NCI-H345 treated with DMSO at 0.1 percent for 48 hours (cell line): ENCODE data around the gene CAPN15.

Source experiments
- DNase-seq: peaks from one replicate; lab custom pipeline; 2025; ENCODE audit not compliant: unreplicated experiment; lab: John Stamatoyannopoulos, UW

Gene CAPN15

DNA sequence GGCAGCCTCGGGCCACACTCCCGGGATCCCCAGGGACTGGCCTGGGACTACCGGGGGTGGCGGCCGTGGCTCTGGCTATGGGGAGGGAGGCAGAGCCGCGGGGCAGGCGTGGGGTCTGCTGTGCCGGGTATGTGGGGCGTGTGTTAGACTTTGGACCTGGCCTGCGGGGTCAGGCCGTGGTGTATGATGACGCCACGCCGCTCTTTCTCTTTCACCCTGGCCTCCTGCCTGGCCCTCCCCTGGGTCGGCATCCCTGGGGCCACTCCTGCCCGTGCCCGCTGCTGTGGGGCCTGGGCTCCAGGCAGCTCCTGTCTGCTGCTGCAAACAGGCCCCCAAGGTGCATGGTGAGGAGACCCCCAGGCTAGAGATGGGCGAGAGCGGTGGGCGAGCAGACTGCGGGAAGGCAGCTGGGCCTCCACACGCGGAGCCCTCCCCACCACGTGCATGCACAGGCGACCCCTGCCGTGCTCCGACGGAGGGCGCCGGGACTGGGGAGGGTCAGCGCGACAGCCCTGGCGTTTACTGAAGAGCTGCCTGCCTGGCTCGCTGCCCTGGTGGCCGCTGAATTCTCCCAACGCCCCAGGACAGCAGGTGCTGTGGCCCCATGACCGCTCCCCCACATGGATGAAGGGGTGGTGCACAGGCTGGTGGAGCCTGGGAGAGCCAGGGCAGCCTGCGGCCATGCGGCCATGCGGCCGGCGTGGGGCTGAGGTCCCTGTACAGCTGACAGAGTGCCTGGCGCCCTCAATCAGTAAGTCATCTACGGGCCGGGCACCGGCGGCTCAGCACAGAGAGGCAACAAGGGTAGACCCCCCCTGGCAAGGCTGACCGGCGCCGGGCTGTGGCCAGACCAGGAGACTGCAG, 16.0 kb downstream of the CAPN15 start:
- DNase-seq = no peak

DNA sequence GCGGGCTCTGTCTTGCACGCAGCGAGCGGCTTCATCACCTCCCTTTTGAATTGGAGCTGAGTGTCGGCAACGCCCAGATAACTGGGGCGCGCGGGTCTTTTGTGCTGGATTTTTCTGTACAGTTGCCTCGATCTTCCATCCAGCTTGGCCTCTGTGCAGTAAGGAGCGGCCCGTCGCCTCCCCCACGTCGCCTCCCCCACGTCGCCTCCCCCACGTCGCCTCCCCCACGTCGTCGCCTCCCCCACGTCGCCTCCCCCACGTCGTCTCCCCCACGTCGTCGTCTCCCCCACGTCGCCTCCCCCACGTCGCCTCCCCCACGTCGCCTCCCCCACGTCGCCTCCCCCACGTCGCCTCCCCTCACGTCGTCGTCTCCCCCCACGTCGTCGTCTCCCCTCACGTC, 17.0 kb downstream of the CAPN15 start:
- no peak for DNase-seq

GRCh38 chr16:546909-547770, 19.6 kb downstream of the CAPN15 start:
- no peak for DNase-seq

DNA sequence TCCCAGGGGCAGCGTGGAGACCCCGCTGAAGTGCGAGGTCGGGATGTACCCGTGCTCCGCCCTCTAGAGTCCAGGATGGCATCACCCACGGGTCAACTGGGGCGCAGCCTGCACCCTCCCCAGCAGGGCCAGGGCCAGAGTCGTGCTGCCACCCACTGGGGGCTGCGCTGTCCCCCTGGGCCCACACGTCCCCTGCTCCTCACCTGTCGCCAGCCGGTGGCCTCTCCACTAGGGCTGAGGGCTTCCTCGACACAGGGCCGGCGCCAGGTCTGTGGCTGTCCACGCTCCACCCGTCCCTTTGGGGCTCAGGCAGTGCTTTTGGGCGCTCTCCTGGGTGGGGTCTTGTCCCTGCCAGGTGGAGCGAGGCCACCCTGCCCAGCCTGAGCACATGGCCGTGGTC, 21.1 kb downstream of the CAPN15 start:
- DNase-seq = no peak

GRCh38 chr16:549544-550263, 22.2 kb downstream of the CAPN15 start:
- no peak for DNase-seq

DNA sequence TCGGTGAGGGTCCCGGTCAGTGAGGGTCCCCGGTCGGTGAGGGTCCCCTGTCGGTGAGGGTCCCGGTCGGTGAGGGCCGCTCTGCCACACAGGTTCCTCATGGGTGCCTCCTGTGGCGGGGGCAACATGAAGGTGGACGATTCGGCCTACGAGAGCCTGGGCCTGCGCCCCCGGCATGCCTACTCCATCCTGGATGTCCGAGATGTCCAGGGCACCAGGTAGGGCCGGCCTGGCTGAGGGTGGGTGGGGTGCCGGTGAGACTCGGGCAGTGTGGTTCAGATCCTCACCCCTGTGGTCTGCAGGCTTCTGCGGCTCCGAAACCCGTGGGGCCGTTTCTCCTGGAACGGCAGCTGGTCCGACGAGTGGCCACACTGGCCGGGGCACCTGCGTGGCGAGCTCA, 23.7 kb downstream of the CAPN15 start:
- DNase-seq = no peak

DNA sequence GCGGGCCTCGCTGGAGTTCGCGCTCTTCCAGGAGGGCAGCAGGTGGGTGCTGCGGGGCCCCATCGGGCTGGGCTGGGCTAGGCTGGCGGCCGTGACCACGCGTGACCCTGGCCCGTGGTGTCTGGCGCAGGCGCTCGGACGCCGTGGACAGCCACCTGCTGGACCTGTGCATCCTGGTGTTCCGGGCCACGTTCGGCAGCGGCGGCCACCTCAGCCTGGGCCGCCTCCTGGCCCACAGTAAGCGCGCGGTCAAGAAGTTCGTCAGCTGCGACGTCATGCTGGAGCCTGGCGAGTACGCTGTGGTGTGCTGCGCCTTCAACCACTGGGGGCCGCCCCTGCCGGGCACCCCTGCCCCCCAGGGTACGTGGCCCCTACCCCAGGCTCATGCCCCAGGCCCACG, 24.7 kb downstream of the CAPN15 start:
- no peak for DNase-seq

DNA sequence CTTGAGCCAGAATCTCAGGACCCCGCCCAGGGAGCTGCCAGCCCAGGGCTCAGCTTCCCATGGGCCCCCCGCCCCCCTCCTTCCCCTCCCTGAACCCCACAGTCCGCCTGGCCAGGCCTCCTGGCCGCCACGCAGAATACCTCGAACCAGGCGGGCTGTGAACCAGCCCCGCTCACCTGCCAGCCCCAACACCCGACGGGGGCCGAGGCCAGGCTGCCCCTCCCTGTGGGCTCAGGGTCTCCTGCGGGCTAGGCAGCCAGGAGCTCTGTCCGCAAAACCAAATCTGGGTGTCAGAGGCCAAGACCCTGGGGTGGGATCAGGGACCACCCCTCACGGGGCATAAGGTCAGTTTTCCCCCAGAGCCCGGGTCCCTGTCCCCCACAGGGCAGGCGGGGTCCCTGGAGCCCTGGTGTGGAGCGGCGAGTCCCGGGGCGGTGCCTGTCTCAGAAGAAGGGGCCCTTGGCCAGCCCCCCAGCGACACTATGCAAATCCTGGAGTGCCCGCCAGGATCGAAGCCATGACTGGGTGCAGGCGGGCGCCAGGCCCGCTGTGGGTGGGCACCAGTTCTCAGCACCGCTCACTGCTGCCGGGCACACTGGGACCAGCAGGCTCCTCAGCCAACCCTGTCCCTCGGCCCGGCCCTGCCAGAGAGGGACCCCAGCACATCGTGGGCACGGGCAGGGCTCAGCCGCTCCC, 26.2 kb downstream of the CAPN15 start:
- DNase-seq = no peak

DNA sequence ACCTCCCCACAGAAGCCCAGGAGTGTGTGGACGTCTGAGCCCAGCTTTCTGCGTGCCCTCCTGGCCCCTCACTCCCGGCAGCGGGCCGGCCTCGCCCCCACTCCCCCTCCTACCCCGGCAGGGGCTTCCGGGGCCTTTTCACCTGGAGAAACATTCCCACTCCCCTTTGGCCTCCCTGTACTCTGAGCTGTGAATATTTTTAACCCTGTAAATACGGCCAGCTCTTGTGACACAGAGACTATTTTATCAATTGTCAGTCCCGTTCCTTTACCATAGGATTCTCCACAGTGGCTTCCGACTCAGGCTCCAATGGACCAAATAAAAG, 26.7 kb downstream of the CAPN15 start:
- no peak for DNase-seq

DNA sequence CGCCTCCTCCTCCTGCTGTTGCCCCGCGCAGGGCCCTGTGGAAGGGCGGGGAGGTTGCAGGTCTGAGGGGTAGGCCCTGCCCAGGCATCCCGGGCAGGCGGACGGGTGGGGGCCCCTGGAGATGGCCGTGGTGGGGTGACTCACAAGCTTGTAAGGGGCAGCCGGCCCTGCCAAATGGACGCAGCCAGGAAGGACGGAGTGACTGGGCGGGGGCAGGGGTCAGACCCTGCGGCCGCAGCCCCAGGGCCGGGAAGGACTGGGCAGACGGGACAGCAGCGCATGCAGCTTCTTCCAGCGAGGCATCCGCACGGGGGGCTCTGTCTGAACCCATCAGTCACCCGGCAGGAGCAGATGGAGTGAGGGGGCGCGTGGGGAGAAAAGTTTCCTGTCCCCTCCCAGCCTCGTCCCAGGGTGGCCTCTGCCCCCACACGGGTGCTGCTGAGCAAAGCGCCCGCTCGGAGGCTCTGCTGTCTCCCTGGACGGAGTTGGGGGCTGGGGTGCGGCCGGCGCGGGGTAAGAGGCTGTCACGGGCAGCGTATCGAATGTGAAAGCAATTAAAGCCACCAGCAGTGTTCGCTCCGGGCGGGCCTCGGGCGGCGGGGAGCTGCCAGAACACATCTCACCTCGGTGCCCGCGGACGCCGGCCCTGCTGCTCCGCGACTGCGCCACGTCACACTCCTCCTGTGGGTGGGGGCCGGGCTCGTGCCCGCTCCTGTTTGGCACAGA, 27.3 kb downstream of the CAPN15 start:
- no peak for DNase-seq

DNA sequence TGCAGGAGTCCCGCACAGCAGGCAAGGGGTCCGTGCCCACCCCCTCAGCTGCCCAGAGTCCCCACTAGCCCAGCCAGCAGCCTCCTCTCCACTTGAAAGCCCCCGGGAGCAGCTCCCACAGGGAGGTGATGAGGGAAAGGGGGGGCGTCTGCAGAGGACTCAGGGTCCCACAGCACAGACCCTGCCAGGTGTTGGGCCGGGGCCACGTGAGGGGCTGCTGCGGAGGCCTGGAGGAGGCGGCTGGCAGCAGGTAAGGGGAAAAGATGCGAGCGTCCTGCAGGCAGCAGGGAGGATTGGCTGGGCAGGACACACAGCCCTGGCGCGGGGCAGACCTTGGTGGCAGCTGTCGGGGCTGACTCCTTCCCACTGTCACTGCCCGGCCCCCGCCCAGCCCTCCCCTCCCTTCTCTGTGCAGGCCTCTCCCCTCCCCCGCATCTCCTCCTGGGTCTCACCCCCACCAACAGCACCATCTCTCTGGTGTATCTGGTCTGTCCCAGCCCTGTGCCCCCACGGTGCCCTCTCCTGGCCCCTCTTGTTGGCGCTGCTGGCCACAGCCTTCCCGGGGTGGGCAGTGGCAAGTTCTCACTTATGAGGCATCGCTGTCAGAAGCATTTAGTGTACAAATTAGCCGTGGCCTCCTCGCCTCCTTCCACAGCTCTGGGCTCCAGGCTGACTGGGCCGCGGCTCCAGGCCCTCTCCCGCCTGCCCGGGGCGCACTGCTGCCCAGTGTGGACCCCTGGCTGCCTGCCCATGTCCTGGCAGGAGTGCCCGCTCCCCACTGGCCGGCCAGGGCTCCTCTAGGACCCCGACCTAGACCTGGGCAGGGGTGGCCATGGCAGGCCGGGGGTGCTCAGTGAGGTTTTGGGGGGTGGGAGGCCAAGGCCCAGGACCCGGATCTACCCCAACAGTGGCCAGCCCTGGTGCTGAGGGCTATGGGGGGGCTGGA, 28.3 kb downstream of the CAPN15 start:
- no peak for DNase-seq

GRCh38 chr16:556474-557173, 29.1 kb downstream of the CAPN15 start:
- no peak for DNase-seq

- no peak for DNase-seq
Measured at GRCh38 chr16:557463-558297, 30.2 kb downstream of the CAPN15 start.

DNA sequence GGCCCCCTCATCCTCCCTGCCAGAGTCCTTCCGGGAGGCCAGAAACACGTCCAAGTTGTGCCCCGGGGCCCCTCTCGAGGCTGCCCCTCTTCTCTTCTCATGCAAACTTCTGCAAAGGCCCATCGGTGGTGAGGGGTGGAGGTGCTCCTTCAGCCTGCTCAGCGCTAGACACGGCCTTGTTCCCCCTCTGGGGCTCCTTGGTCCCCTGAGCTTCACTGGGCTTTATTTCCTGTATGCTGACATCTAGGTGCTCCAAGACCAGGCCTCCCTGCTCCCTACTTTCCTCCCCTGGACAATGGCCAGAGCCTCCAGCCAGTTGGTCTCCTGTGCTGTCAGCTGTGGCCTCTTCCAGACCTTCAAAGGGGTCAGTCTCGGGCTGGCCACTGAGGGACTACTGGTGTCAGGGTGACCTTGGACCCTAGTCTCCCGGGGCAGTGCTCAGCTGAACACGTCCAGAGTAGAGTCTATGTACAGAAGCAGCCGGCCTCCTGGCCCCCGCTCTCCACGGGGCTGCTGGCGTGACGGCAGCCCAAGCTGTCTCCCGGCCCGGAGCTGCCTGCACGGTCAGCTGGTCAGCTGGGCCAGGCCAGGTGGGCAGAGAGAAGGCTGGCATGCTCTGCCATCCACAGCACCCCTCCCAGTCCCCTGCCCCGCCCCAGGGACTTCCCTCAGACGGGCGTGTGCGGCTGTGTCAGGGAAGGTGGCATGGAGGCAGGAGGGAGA, 30.9 kb downstream of the CAPN15 start:
- DNase-seq = no peak

GRCh38 chr16:559021-559380, 31.5 kb downstream of the CAPN15 start:
- DNase-seq = no peak

- DNase-seq = no peak
Measured at GRCh38 chr16:559411-560203, 32.1 kb downstream of the CAPN15 start.
